GM12878 (cell line): ENCODE results near the gene SYK. TPM values are rescaled to one million over a fixed set of nuclear protein-coding genes. Genes with fewer than 3 reads are reported as not detected.

Experiments
- ATAC-seq: fragments of 200-7000 bp; cut with Tn5 transposase; 3 replicates; pipeline ENCODE4 v1.9.1; 2020; ENCODE audit warnings: mild to moderate bottlenecking, moderate library complexity
- BruUV-seq: library from RNA; stranded (reverse); fragments of 400-500 nt; replicated peaks from 2 replicates; lab custom pipeline; 2021; lab: Mats Ljungman, UMichigan
- CTCF ChIA-PET: fragments of 300-600 bp; sonication (Branson Sonifier 250); formaldehyde crosslinking; extraction: SDS; loops from one replicate; lab custom pipeline; 2021; ENCODE audit warnings: inconsistent platforms; lab: Yijun Ruan, JAX
- POLR2A ChIA-PET: fragments of 350-600 bp; formaldehyde crosslinking; extraction: SDS; loops from one replicate; lab custom pipeline; 2021; ENCODE audit warnings: inconsistent platforms; lab: Charles Lee
- RAD21 ChIA-PET: fragments of 300-600 bp; sonication (Branson Sonifier 250); formaldehyde crosslinking; loops from one replicate; lab custom pipeline; 2023; ENCODE audit warnings: antibody characterized with exemption; ENCODE audit not compliant: unreplicated experiment; lab: Charles Lee
- SMC1A ChIA-PET: fragments of 300-600 bp; sonication (Branson Sonifier 250); formaldehyde crosslinking; loops from one replicate; lab custom pipeline; 2023; ENCODE audit not compliant: unreplicated experiment, uncharacterized antibody; lab: Charles Lee
- DNase-seq: peaks from one replicate; pipeline ENCODE4 v3.0.0-alpha.2; 2011; ENCODE audit warnings: low read depth, low spot score
- FAIRE-seq: peaks from 3 replicates; lab custom pipeline; 2011; peaks lifted over from hg19 to GRCh38; lab: Jason Lieb, UNC
- H2AFZ ChIP-seq: 2 replicates; pipeline ENCODE4 v1.6.0; 2011; ENCODE audit warnings: low read depth, low read length, control low read depth; ENCODE audit not compliant: control insufficient read depth
- H3K27ac ChIP-seq: 2 replicates; pipeline ENCODE4 v1.5.1; 2011; ENCODE audit warnings: control low read depth; ENCODE audit not compliant: control insufficient read depth, insufficient read depth
- H3K27me3 ChIP-seq, 2 experiments: replicated peaks in 1 of 2; 2 replicates each; pipeline versions ENCODE4 v1.6.0 to v1.6.1; 2011; ENCODE audit warnings: low read length in 1 of 2; ENCODE audit not compliant: control insufficient read depth in 2 of 2, insufficient read depth in 2 of 2
- H3K36me3 ChIP-seq, 2 experiments: 2 replicates each; pipeline ENCODE4 v1.5.1; 2011; ENCODE audit warnings: low read length in 1 of 2; ENCODE audit not compliant: control insufficient read depth in 2 of 2, insufficient read depth in 2 of 2
- H3K4me1 ChIP-seq: 2 replicates; pipeline ENCODE4 v1.6.1; 2011; ENCODE audit warnings: mild to moderate bottlenecking, low read length, moderate library complexity, mixed read lengths; ENCODE audit not compliant: control insufficient read depth, insufficient read depth
- H3K4me2 ChIP-seq: 2 replicates; pipeline ENCODE4 v1.6.0; 2011; ENCODE audit warnings: control low read depth; ENCODE audit not compliant: control insufficient read depth, insufficient read depth
- H3K4me3 ChIP-seq: fragments of 200-600 bp; sonication (generic); 2 replicates; pipeline ENCODE4 v1.5.1; 2016
- H3K79me2 ChIP-seq: 2 replicates; pipeline ENCODE4 v1.6.0; 2011; ENCODE audit warnings: low read length; ENCODE audit not compliant: control insufficient read depth, insufficient read depth
- H3K9ac ChIP-seq: 2 replicates; pipeline ENCODE4 v1.8.0; 2011; ENCODE audit warnings: low read length, control low read depth, mixed read lengths; ENCODE audit not compliant: control insufficient read depth, insufficient read depth
- H3K9me3 ChIP-seq: replicated peaks from 3 replicates; pipeline ENCODE4 v1.5.1; 2011; ENCODE audit warnings: mild to moderate bottlenecking, low read length; ENCODE audit not compliant: control insufficient read depth, insufficient read depth
- H4K20me1 ChIP-seq: 2 replicates; pipeline ENCODE4 v1.6.0; 2011; ENCODE audit not compliant: control insufficient read depth, insufficient read depth
- ATF7 ChIP-seq: fragments of 450-650 bp; IDR thresholded peaks from 2 replicates; pipeline ENCODE4 v1.6.1; 2016; ENCODE audit warnings: low read depth, mild to moderate bottlenecking
- CEBPB ChIP-seq, 2 experiments: fragments of 150-350 bp in 1 of 2; IDR thresholded peaks; 2 replicates each; pipeline ENCODE4 v1.6.1; 2012 to 2014; ENCODE audit warnings: low read depth in 2 of 2, low read length in 2 of 2, borderline replicate concordance in 1 of 2, inconsistent platforms in 1 of 2
- CHD4 ChIP-seq: fragments of 200-600 bp; sonication (generic); IDR thresholded peaks from 2 replicates; pipeline ENCODE4 v1.6.1; 2016; ENCODE audit warnings: mild to moderate bottlenecking
- ESRRA ChIP-seq: IDR thresholded peaks from 2 replicates; pipeline ENCODE4 v1.6.1; 2012; ENCODE audit warnings: mild to moderate bottlenecking, low read length, improper control_type of control experiment
- FOS ChIP-seq: IDR thresholded peaks from 3 replicates; pipeline ENCODE4 v1.6.1; 2011; ENCODE audit warnings: borderline replicate concordance; ENCODE audit not compliant: insufficient read length; ENCODE audit errors: extremely low read depth
- HDAC6 ChIP-seq: fragments of 200-600 bp; sonication (generic); IDR thresholded peaks from one replicate; pipeline ENCODE4 v1.8.0; 2017; ENCODE audit warnings: antibody characterized with exemption; ENCODE audit not compliant: unreplicated experiment
- JUND ChIP-seq: IDR thresholded peaks from 2 replicates; pipeline ENCODE4 v1.6.1; 2012; ENCODE audit warnings: low read depth, mild to moderate bottlenecking, low read length, improper control_type of control experiment, moderate library complexity
- NR2F1 ChIP-seq: fragments of 450-650 bp; conservative IDR thresholded peaks from 2 replicates; pipeline ENCODE4 v1.6.1; 2017; ENCODE audit warnings: mild to moderate bottlenecking
- PAX8 ChIP-seq: fragments of 450-650 bp; IDR thresholded peaks from 2 replicates; pipeline ENCODE4 v1.6.1; 2017; ENCODE audit warnings: mild to moderate bottlenecking, moderate library complexity
- PBX3 ChIP-seq: IDR thresholded peaks from 2 replicates; pipeline ENCODE4 v1.6.1; 2011; ENCODE audit warnings: mild to moderate bottlenecking, low read depth, low read length, moderate library complexity; ENCODE audit not compliant: insufficient replicate concordance
- POLR2AphosphoS2 ChIP-seq: IDR thresholded peaks from 2 replicates; pipeline ENCODE4 v1.6.1; 2011; ENCODE audit warnings: low read depth, mild to moderate bottlenecking, low read length, improper control_type of control experiment, moderate library complexity
- RFX5 ChIP-seq: IDR thresholded peaks from 2 replicates; pipeline ENCODE4 v1.6.1; 2011; ENCODE audit warnings: low read depth, low read length, improper control_type of control experiment
- SIX5 ChIP-seq: IDR thresholded peaks from 2 replicates; pipeline ENCODE4 v1.6.1; 2011; ENCODE audit warnings: mild to moderate bottlenecking, low read depth, low read length, moderate library complexity; ENCODE audit not compliant: severe bottlenecking
- TAF1 ChIP-seq: IDR thresholded peaks from 2 replicates; pipeline ENCODE4 v1.6.1; 2011; ENCODE audit warnings: mild to moderate bottlenecking, low read depth, low read length, borderline replicate concordance
- ZNF207 ChIP-seq: fragments of 450-650 bp; IDR thresholded peaks from 2 replicates; pipeline ENCODE4 v1.6.1; 2014; ENCODE audit warnings: antibody characterized with exemption, mild to moderate bottlenecking, borderline replicate concordance
- ZZZ3 ChIP-seq: IDR thresholded peaks from 2 replicates; pipeline ENCODE4 v1.6.1; 2011; ENCODE audit warnings: low read depth; ENCODE audit not compliant: control insufficient read depth, insufficient read length
- WGBS: methylation state at CpG from one replicate; pipeline ENCODE4 v1.1.6; 2016; ENCODE audit warnings: low lambda C conversion rate; ENCODE audit not compliant: insufficient replicate concordance, insufficient coverage; ENCODE audit errors: missing lambda C conversion rate; 5-methylcytosine and 5-hydroxymethylcytosine counted together
- in situ Hi-C: fragments of 300-500 bp; cut with MboI; formaldehyde crosslinking; loops from 9 replicates; pipeline ENCODE4 v1.14.3; 2018; ENCODE audit warnings: mixed read lengths
- intact Hi-C: fragments of 100-400 bp; cut with micrococcal nuclease; formaldehyde crosslinking; loops from one replicate; pipeline ENCODE4 v1.14.2; 2022; ENCODE audit not compliant: unreplicated experiment
- polyA plus RNA-seq, 11 experiments: library from polyadenylated mRNA; depleted of rRNA in 4 of 11; unstranded in 6 of 11; stranded (reverse) in 5 of 11; fragments of >200 nt; fragmentation: Nextera tagmentation in 4 of 11; fragmentation: Illumina TruSeq in 1 of 11; extraction: Ambion mirVana in 4 of 11; extraction: Trizol in 1 of 11; gene quantifications; 1 replicate in 1 of 11; 2 replicates in 10 of 11; pipeline versions ENCODE4 v1.2.1 to v1.2.3, GENCODE V29; 2011 to 2016; ENCODE audit warnings: inconsistent platforms in 2 of 11, missing spikeins in 2 of 11, low read depth in 1 of 11
- total RNA-seq, 4 experiments: library from RNA; depleted of rRNA in 3 of 4; stranded (reverse); fragments of >200 nt in 3 of 4; fragmentation: Illumina TruSeq in 1 of 4; extraction: Trizol in 1 of 4; gene quantifications; 2 replicates each; pipeline versions ENCODE4 v1.2.1 to v1.2.3, GENCODE V29; 2013 to 2021

SYK gene
- total and polyA plus RNA-seq, 10 of the 15 experiments (the other 5 are each of a cell fraction or from before 2014, with no cell fraction given): 6.5 to 135 (median 68.8) TPM

GRCh38 chr9:90766731-90767130 is 34.9 kb upstream of the SYK start (continued):
- no peak for TF ChIP-seq PAX8
- TF ChIP-seq POLR2AphosphoS2: no peak

- WGBS: 32% methylated on average over 1 of the region's 1 CpG
- Histone ChIP-seq H3K4me3 (no peak overlapping the region), H3K27ac (no peak overlapping the region), H3K27me3 (no peaks in the 10 kb centered on the region), H3K9ac (no peak overlapping the region), H2AFZ (no peak overlapping the region), H3K9me3 (peaks cover 8% of the 10 kb centered on the region), H3K4me2 (no peak overlapping the region), H4K20me1 (no peaks in the 10 kb centered on the region), H3K4me1 (peaks cover 20% of the 10 kb centered on the region), H3K36me3 (no peaks in the 10 kb centered on the region), H3K79me2 (no peaks in the 10 kb centered on the region)
- TF ChIP-seq SIX5 (no peak), ZZZ3 (no peak), CEBPB (IDR thresholded peaks at IDR 0.05; ENCODE audit: borderline replicate concordance in 1 of 2, low read depth in 2 of 2, low read length in 2 of 2) (no peak), RFX5 (no peak), PBX3 (no peak), CHD4 (no peak), FOS (no peak), ZNF207 (no peak), TAF1 (no peak), HDAC6 (no peak), JUND (no peak), NR2F1 (no peak), ATF7 (no peak), ESRRA (no peak)
- ChIA-PET RAD21 (no interaction called here), CTCF (interaction anchor here (0.8 kb wide), 1 partner anchor 103 kb away, joined by 5 read pairs; no protein-coding TSS in a partner anchor), POLR2A (no interaction called here), SMC1A (interaction anchor here (1.0 kb wide), 1 partner anchor 12 kb away, joined by 4 read pairs; no protein-coding TSS in a partner anchor)
- in situ Hi-C loops (loop anchor here (10.0 to 25.0 kb wide), 3 partner anchors 543 to 1180 kb away; no protein-coding TSS in a partner anchor), intact Hi-C loops (loop anchor here (10.0 kb wide), 1 partner anchor 1173 kb away; no protein-coding TSS in a partner anchor)
- ATAC-seq (no peak), FAIRE-seq (no peak), DNase-seq (no peak)
- no TSS peak for BruUV-seq
These were observed 34.0 kb upstream of the SYK start for GRCh38 chr9:90767523-90768100.
